Measurements from ENCODE around the gene LRRC8E.

- TF ChIP-seq CTCF (IDR thresholded peaks at IDR 0.05) (no peak), POLR2A (IDR thresholded peaks at IDR 0.05) (no peak)
These were observed 24.6 kb downstream of the LRRC8E start for GRCh38 chr19:7912697-7913564.
